Stimulated activated effector memory CD8-positive, alpha-beta T cell treated with anti-CD3 and anti-CD28 coated beads, Interleukin-12 subunit alpha, Interleukin-12 subunit beta, amount 100 ng/mL, for 72 hours (primary cell): ENCODE measurements around the gene MAP4K4.
A peak's percentile ranks its signal among the peaks of the same experiment; 100 is the strongest.

Source experiments
- ATAC-seq: fragments of 150-1000 bp; cut with Tn5 transposase; 2 replicates; pipeline ENCODE4 v1.10.0; 2021
- DNase-seq, 2 donors: peaks; one replicate each; pipeline ENCODE4 v3.0.0; 2021 to 2022; ENCODE audit warnings: low spot score in 2 of 2
- H3K27ac Mint-ChIP-seq: one replicate; pipeline ENCODE4 v1.8.0; 2022; ENCODE audit warnings: mild to moderate bottlenecking, mixed read lengths
- H3K36me3 Mint-ChIP-seq: one replicate; pipeline ENCODE4 v1.8.0; 2022; ENCODE audit warnings: mild to moderate bottlenecking, mixed read lengths
- H3K4me1 Mint-ChIP-seq: one replicate; pipeline ENCODE4 v1.8.0; 2022; ENCODE audit warnings: mixed read lengths
- H3K4me3 Mint-ChIP-seq: one replicate; pipeline ENCODE4 v1.8.0; 2022; ENCODE audit warnings: mild to moderate bottlenecking, mixed read lengths
- H3K9me3 Mint-ChIP-seq: one replicate; pipeline ENCODE4 v1.8.0; 2022; ENCODE audit warnings: mixed read lengths

MAP4K4 gene

GRCh38 chr2:101811226-101812015 is 113.9 kb downstream of the MAP4K4 start:
- ATAC-seq = no peak
- peaks cover 45% of the 10 kb centered on the region for H3K4me1 Mint-ChIP-seq
- H3K36me3 Mint-ChIP-seq = no peaks in the 10 kb centered on the region
- H3K9me3 Mint-ChIP-seq = no peaks in the 10 kb centered on the region
- H3K27ac Mint-ChIP-seq = peak overlapping the region; percentile 52
- peak in 1 of 2 donors; percentile 18 for DNase-seq
- no peak overlapping the region for H3K4me3 Mint-ChIP-seq

- H3K9me3 Mint-ChIP-seq = no peaks in the 10 kb centered on the region
- DNase-seq (peak in 1 of 2 donors; percentile 25), ATAC-seq (no peak)
- no peaks in the 10 kb centered on the region for H3K36me3 Mint-ChIP-seq
- peaks cover 44% of the 10 kb centered on the region for H3K4me1 Mint-ChIP-seq
- H3K27ac Mint-ChIP-seq = no peak overlapping the region
- H3K4me3 Mint-ChIP-seq = no peak overlapping the region
Measured at GRCh38 chr2:101812226-101812625, 114.7 kb downstream of the MAP4K4 start.

GRCh38 chr2:101814752-101815151 is 117.2 kb downstream of the MAP4K4 start:
- Mint-ChIP-seq H3K36me3 (peaks cover 7% of the 10 kb centered on the region), H3K9me3 (no peaks in the 10 kb centered on the region), H3K27ac (no peak overlapping the region), H3K4me3 (no peak overlapping the region), H3K4me1 (peaks cover 63% of the 10 kb centered on the region)
- DNase-seq (no peak), ATAC-seq (no peak)

GRCh38 chr2:101815154-101815553 is 117.6 kb downstream of the MAP4K4 start:
- DNase-seq = no peak
- Mint-ChIP-seq H3K27ac (no peak overlapping the region), H3K9me3 (no peaks in the 10 kb centered on the region), H3K36me3 (peaks cover 7% of the 10 kb centered on the region), H3K4me1 (peaks cover 64% of the 10 kb centered on the region), H3K4me3 (no peak overlapping the region)
- ATAC-seq = no peak

- peaks cover 69% of the 10 kb centered on the region for H3K4me1 Mint-ChIP-seq
- peaks cover 7% of the 10 kb centered on the region for H3K36me3 Mint-ChIP-seq
- H3K27ac Mint-ChIP-seq = peak overlapping the region; percentile 1
- DNase-seq (no peak), ATAC-seq (no peak)
- H3K9me3 Mint-ChIP-seq = no peaks in the 10 kb centered on the region
- H3K4me3 Mint-ChIP-seq = no peak overlapping the region
Measured at GRCh38 chr2:101815739-101816391, 118.4 kb downstream of the MAP4K4 start.

- Mint-ChIP-seq H3K4me1 (peaks cover 64% of the 10 kb centered on the region), H3K9me3 (no peaks in the 10 kb centered on the region), H3K36me3 (peaks cover 7% of the 10 kb centered on the region), H3K27ac (peak overlapping the region; percentile 1), H3K4me3 (no peak overlapping the region)
- DNase-seq (no peak), ATAC-seq (no peak)
Measured at GRCh38 chr2:101816598-101816997, 119.1 kb downstream of the MAP4K4 start.

- H3K4me1 Mint-ChIP-seq = peaks cover 65% of the 10 kb centered on the region
Measured at GRCh38 chr2:101817481-101817880, 120.0 kb downstream of the MAP4K4 start.

GRCh38 chr2:101818531-101819451 is 121.3 kb downstream of the MAP4K4 start:
- Mint-ChIP-seq H3K9me3 (no peaks in the 10 kb centered on the region), H3K4me3 (no peak overlapping the region), H3K4me1 (peaks cover 72% of the 10 kb centered on the region), H3K36me3 (peaks cover 7% of the 10 kb centered on the region), H3K27ac (peak overlapping the region; percentile 68)
- DNase-seq = no peak
- ATAC-seq = peak; percentile 76

More at GRCh38 chr2:101817481-101817880, 120.0 kb downstream of the MAP4K4 start:
- H3K27ac Mint-ChIP-seq = peak overlapping the region; percentile 13
- H3K36me3 Mint-ChIP-seq = peaks cover 7% of the 10 kb centered on the region
- DNase-seq (no peak), ATAC-seq (no peak)
- H3K9me3 Mint-ChIP-seq = no peaks in the 10 kb centered on the region
- no peak overlapping the region for H3K4me3 Mint-ChIP-seq

GRCh38 chr2:101820519-101820918 is 123.0 kb downstream of the MAP4K4 start:
- Mint-ChIP-seq H3K36me3 (peaks cover 7% of the 10 kb centered on the region), H3K4me1 (peaks cover 63% of the 10 kb centered on the region), H3K27ac (peak overlapping the region; percentile 37), H3K4me3 (no peak overlapping the region), H3K9me3 (no peaks in the 10 kb centered on the region)
- ATAC-seq (peak; percentile 93), DNase-seq (peak; percentile 15 to 49)

- DNase-seq (no peak), ATAC-seq (no peak)
- Mint-ChIP-seq H3K27ac (no peak overlapping the region), H3K36me3 (peaks cover 7% of the 10 kb centered on the region), H3K4me3 (no peak overlapping the region), H3K9me3 (no peaks in the 10 kb centered on the region), H3K4me1 (peaks cover 55% of the 10 kb centered on the region)
Measured at GRCh38 chr2:101821059-101821805, 123.7 kb downstream of the MAP4K4 start.

GRCh38 chr2:101821828-101822458 is 124.4 kb downstream of the MAP4K4 start:
- Mint-ChIP-seq H3K4me1 (peaks cover 53% of the 10 kb centered on the region), H3K4me3 (no peak overlapping the region), H3K27ac (no peak overlapping the region), H3K9me3 (no peaks in the 10 kb centered on the region), H3K36me3 (peaks cover 7% of the 10 kb centered on the region)
- ATAC-seq = no peak
- DNase-seq = no peak

- no peaks in the 10 kb centered on the region for H3K9me3 Mint-ChIP-seq
- peak overlapping the region; percentile 83 for H3K27ac Mint-ChIP-seq
- peaks cover 53% of the 10 kb centered on the region for H3K4me1 Mint-ChIP-seq
- H3K36me3 Mint-ChIP-seq = peaks cover 7% of the 10 kb centered on the region
- peak overlapping the region; percentile 29 for H3K4me3 Mint-ChIP-seq
- DNase-seq (peak; percentile 42 to 79), ATAC-seq (peak; percentile 77)
Measured at GRCh38 chr2:101823347-101823791, 125.9 kb downstream of the MAP4K4 start.

- H3K9me3 Mint-ChIP-seq = no peaks in the 10 kb centered on the region
- peaks cover 5% of the 10 kb centered on the region for H3K36me3 Mint-ChIP-seq
- ATAC-seq = no peak
- no peak for DNase-seq
- peaks cover 53% of the 10 kb centered on the region for H3K4me1 Mint-ChIP-seq
- peak overlapping the region; percentile 83 for H3K27ac Mint-ChIP-seq
- peak overlapping the region; percentile 29 for H3K4me3 Mint-ChIP-seq
Measured at GRCh38 chr2:101823859-101824258, 126.4 kb downstream of the MAP4K4 start.

GRCh38 chr2:101826716-101827115 is 129.2 kb downstream of the MAP4K4 start:
- DNase-seq = no peak
- no peak overlapping the region for H3K27ac Mint-ChIP-seq
- no peaks in the 10 kb centered on the region for H3K9me3 Mint-ChIP-seq
- peaks cover 19% of the 10 kb centered on the region for H3K36me3 Mint-ChIP-seq
- no peak for ATAC-seq
- H3K4me1 Mint-ChIP-seq = peaks cover 65% of the 10 kb centered on the region
- no peak overlapping the region for H3K4me3 Mint-ChIP-seq
